GM12873 (cell line): Measurements from ENCODE around the gene TATDN2.

Experiments
- TF ChIP-seq, protein P1 (sequence below): IDR thresholded peaks from 2 replicates; pipeline ENCODE4 v1.5.1; 2012; ENCODE audit warnings: low read depth, mild to moderate bottlenecking, moderate library complexity, low read length, control low read depth; ENCODE audit not compliant: insufficient read depth; ENCODE audit errors: missing control alignments

TATDN2 gene

DNA sequence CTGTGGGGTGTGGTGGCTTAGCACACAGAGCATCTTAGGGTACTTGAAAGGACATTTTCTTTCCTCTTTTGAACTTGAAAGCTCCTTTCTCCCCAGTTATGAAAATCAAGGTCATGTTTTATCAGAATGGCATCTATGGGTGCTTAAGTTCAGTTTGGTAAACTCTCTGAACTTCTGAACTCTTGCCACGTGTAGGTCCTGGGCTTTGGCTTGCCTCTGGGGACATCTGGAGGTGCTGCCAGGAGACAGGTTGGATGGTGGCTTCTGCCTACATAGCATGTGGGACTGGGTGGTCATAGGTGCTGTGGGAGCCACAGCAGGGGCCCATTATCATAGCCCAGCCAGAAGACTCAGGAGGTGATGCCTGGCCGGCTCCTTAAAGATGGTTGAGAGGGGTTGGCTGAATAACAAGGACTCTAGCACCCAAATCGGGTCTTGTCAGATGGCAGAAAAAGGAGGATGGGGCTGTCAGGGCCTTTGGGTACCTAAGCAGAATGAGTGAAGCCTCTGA is 28.9 kb downstream of the TATDN2 start:
- TF ChIP-seq, protein P1, sequence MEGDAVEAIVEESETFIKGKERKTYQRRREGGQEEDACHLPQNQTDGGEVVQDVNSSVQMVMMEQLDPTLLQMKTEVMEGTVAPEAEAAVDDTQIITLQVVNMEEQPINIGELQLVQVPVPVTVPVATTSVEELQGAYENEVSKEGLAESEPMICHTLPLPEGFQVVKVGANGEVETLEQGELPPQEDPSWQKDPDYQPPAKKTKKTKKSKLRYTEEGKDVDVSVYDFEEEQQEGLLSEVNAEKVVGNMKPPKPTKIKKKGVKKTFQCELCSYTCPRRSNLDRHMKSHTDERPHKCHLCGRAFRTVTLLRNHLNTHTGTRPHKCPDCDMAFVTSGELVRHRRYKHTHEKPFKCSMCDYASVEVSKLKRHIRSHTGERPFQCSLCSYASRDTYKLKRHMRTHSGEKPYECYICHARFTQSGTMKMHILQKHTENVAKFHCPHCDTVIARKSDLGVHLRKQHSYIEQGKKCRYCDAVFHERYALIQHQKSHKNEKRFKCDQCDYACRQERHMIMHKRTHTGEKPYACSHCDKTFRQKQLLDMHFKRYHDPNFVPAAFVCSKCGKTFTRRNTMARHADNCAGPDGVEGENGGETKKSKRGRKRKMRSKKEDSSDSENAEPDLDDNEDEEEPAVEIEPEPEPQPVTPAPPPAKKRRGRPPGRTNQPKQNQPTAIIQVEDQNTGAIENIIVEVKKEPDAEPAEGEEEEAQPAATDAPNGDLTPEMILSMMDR = no peak

DNA sequence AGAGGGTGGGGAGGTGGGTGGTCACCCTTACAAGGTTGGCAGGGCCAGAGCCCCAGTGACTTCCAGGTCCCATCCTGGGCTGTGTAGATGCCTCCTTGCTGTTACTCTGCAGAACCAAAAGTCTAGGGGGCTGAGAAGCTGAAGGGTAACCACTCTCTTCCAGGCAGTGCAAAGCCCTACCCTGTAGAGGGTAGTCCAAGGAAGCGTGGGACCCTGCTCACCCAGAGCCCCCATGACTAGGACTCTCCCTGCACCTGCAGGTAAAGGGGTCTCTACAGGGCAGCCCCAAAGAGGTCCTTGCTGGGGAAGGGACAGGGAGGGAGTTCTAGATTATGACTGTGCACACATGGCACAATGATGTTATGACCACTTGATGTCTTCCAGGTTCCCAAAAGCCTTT is 30.2 kb downstream of the TATDN2 start:
- TF ChIP-seq, protein P1 = no peak

GRCh38 chr3:10279384-10280176 is 31.3 kb downstream of the TATDN2 start:
- TF ChIP-seq, protein P1 = no peak

DNA sequence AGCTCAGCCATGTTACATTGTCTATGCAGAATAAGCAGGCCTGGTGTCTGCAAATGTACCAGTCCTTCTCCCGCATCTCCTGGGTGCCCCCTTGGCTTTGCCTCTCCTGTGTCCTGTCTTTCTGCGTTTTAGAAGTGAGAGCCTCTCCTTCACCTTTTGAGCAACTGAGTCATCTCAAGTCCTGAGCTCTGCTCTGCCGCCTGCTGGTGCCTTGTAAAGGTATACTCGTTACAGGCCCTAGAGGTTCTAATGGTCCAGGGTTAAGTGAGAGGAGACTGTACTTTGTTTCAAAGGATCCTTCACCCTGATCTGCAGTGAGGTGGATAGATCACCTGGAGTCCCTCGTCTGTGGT is 31.9 kb downstream of the TATDN2 start:
- TF ChIP-seq, protein P1 = no peak

DNA sequence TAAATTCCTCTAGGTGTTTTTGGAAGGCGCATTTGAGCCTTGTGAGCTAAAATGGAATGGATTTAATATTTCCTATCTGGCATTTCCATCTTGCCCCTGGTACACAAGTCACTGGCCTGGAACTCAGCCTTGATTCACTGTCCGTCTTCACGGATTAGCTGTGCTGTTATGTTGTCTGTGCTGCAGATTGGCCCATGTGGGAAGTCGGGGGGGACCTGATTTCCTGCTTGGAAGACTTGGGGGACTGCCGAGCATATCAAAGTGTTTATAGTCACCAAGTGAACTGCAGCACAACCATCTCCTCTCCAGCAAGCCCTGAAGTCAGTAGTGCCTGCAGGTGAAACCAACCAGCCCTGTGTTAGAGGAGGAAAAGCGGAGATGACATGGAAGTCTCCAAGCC is 32.3 kb downstream of the TATDN2 start:
- TF ChIP-seq, protein P1 = no peak

DNA sequence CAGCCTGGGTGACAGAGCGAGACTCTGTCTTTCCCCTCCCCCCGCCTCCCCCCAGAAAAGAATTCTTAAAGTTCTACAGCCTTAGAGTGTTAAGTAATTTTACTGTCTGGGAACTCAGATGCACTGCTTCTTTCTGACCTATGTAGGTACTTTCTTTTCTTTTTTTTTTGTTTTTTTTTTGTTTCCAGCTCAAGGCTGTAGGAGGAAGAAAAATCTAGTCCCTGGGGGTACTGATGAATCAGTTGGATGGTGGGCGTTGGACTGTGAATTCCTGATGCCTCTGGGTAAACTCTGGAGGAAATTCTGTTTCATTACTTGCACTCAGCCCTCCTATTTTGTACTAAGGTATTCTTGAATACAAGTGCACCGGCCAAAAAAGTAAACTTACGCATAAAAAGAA is 33.7 kb downstream of the TATDN2 start:
- TF ChIP-seq, protein P1 = no peak

DNA sequence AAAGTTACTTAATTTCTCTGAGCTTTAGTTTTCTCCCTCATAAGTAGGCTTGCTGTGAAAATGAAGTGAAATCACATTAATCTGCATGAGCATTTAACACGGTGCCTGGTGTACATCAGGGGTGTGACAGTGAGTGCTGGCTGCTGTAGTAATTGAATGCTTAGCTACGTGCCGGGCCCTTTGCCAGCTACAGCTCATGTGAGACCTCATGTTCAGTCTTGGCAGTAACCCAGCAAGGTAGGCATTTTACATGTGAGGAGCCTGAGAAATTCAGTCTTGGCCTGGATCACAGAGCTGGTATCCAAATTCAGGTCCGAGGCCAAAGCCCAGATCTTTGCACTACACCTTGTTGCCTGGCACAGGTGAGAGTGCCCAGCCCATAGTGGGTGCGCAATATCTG is 35.4 kb downstream of the TATDN2 start:
- TF ChIP-seq, protein P1 = no peak
